ENCODE results near the gene PLEKHF1. TPM values are rescaled to one million over a fixed set of nuclear protein-coding genes. Genes with fewer than 3 reads are reported as not detected.
"Not testable (repeated sequence)": the region's sequence is repeated elsewhere in the genome, so short reads cannot be mapped to it uniquely, and the experiment has no call there.

Gene PLEKHF1
- total RNA-seq, 4 donors from 2014 or later, result 28.6 to 49.1 (median 38.8) TPM

DNA sequence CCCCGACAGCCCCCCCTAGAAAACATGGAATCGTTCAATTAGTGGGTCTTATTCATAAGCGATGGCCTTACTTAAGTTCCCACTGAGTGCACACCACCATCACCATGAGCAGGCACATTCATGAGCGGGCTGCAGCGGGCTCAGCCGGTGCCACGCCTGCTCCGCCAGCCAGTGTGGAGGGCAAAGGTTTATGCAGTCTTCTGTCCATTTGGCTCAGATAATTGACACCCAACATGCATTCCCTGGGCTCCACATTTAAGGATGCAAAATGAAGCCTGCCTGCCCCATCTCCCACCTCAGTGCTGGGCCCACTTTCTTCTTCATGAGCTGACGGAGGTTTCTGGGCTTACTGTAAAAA lies 37.7 kb downstream of the PLEKHF1 start:
- no peak for ATAC-seq
- H3K27ac ChIP-seq, result no peak overlapping the region
- no peak for TF ChIP-seq POLR2A (IDR thresholded peaks at IDR 0.05)
- no peak for TF ChIP-seq CTCF (IDR thresholded peaks at IDR 0.05)
- no peak for TF ChIP-seq POLR2AphosphoS5 (IDR thresholded peaks at IDR 0.05)
- H3K36me3 ChIP-seq, result peaks cover 0 to 64% of the 10 kb centered on the region in 2 donors
- no peaks in the 10 kb centered on the region for H3K27me3 ChIP-seq
- peaks cover 0 to 8% (median 0%) of the 10 kb centered on the region in 3 donors for H3K4me1 ChIP-seq
- H3K9me3 ChIP-seq, result no peaks in the 10 kb centered on the region
- H3K4me3 ChIP-seq, result no peak overlapping the region
- 95 to 100% methylated on average over 2 to 3 of the region's 9 CpGs for WGBS, 2 donors (ENCODE audit: low coverage in 1 of 2)

GRCh38 chr19:29704562-29705558 lies 39.6 kb downstream of the PLEKHF1 start:
- H3K36me3 ChIP-seq, result peaks cover 0 to 72% of the 10 kb centered on the region in 2 donors
- H3K9me3 ChIP-seq, result no peaks in the 10 kb centered on the region
- H3K4me3 ChIP-seq, result no peak overlapping the region
- no peak for ATAC-seq
- H3K27ac ChIP-seq, result no peak overlapping the region
- H3K4me1 ChIP-seq, result peaks cover 0 to 24% (median 0%) of the 10 kb centered on the region in 3 donors
- no peak for TF ChIP-seq EP300 (IDR thresholded peaks at IDR 0.05)
- TF ChIP-seq CTCF (IDR thresholded peaks at IDR 0.05), result no peak
- TF ChIP-seq POLR2A (IDR thresholded peaks at IDR 0.05), result no peak
- TF ChIP-seq POLR2AphosphoS5 (IDR thresholded peaks at IDR 0.05), result no peak
- H3K27me3 ChIP-seq, result no peaks in the 10 kb centered on the region
- WGBS, 2 donors (ENCODE audit: low coverage in 1 of 2), result 80 to 87% methylated on average over 9 to 12 of the region's 14 CpGs

GRCh38 chr19:29705706-29706105 lies 40.4 kb downstream of the PLEKHF1 start:
- Histone ChIP-seq H3K27ac (peak overlapping the region in 1 of 4 donors; percentile 11), H3K4me3 (no peak overlapping the region), H3K27me3 (no peaks in the 10 kb centered on the region), H3K4me1 (peaks cover 0 to 33% (median 0%) of the 10 kb centered on the region in 3 donors), H3K36me3 (peaks cover 0 to 72% of the 10 kb centered on the region in 2 donors), H3K9me3 (no peaks in the 10 kb centered on the region)
- TF ChIP-seq EP300 (IDR thresholded peaks at IDR 0.05) (no peak), POLR2A (IDR thresholded peaks at IDR 0.05) (no peak), POLR2AphosphoS5 (IDR thresholded peaks at IDR 0.05) (no peak)
- no peak for ATAC-seq
- 76 to 91% methylated on average over 3 to 5 of the region's 9 CpGs for WGBS, 2 donors (ENCODE audit: low coverage in 1 of 2)

DNA sequence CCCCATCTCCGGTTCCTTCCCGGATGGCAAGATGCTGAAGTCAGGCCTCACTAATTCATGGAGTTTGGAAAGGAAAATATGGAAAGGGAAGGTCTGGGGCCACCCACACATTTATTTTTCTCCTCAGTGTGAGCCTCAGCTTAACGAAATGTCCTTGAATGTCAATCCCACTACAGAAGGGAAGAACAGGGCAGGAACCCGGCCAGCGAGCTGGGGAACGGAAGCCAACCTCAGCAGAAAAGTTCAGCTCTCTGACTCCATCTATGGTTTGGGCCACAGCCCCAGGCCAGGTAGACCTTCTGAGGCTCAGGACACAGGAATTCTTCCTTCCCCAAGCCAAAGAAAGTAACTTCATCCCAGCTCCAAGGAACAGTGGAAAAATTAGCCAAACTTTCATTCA lies 41.4 kb downstream of the PLEKHF1 start:
- WGBS, 2 donors (ENCODE audit: low coverage in 1 of 2), result 46 to 96% methylated on average over 5 to 6 of the region's 6 CpGs
- H3K4me3 ChIP-seq, result no peak overlapping the region
- H3K36me3 ChIP-seq, result peaks cover 0 to 70% of the 10 kb centered on the region in 2 donors
- TF ChIP-seq POLR2A (IDR thresholded peaks at IDR 0.05), result no peak
- no peak for TF ChIP-seq CTCF (IDR thresholded peaks at IDR 0.05)
- no peak for TF ChIP-seq POLR2AphosphoS5 (IDR thresholded peaks at IDR 0.05)
- no peak for TF ChIP-seq EP300 (IDR thresholded peaks at IDR 0.05)
- peaks cover 0 to 42% (median 0%) of the 10 kb centered on the region in 3 donors for H3K4me1 ChIP-seq
- no peak overlapping the region for H3K27ac ChIP-seq
- H3K9me3 ChIP-seq, result no peaks in the 10 kb centered on the region
- no peak for ATAC-seq
- no peaks in the 10 kb centered on the region for H3K27me3 ChIP-seq

GRCh38 chr19:29708554-29709439 lies 43.5 kb downstream of the PLEKHF1 start:
- ATAC-seq, result peak; percentile 55
- Histone ChIP-seq H3K4me3 (no peak overlapping the region), H3K27me3 (no peaks in the 10 kb centered on the region), H3K9me3 (no peaks in the 10 kb centered on the region), H3K36me3 (peaks cover 0 to 58% of the 10 kb centered on the region in 2 donors), H3K27ac (peak overlapping the region in 1 of 4 donors; percentile 14), H3K4me1 (peaks cover 0 to 64% (median 10%) of the 10 kb centered on the region in 3 donors)
- WGBS, 2 donors (ENCODE audit: low coverage in 1 of 2), result 62 to 65% methylated on average over 5 to 13 of the region's 18 CpGs
- TF ChIP-seq EP300 (IDR thresholded peaks at IDR 0.05) (no peak), POLR2AphosphoS5 (IDR thresholded peaks at IDR 0.05) (no peak), POLR2A (IDR thresholded peaks at IDR 0.05) (no peak), CTCF (IDR thresholded peaks at IDR 0.05) (no peak)

- H3K9me3 ChIP-seq, H3K4me3 ChIP-seq, ATAC-seq, H3K27me3 ChIP-seq: not testable (repeated sequence)
- Histone ChIP-seq H3K4me1 (peaks cover 0 to 70% (median 16%) of the 10 kb centered on the region in 3 donors), H3K36me3 (peaks cover 0 to 52% of the 10 kb centered on the region in 2 donors), H3K27ac (peak overlapping the region in 1 of 4 donors; percentile 14)
- WGBS, 2 donors (ENCODE audit: low coverage in 1 of 2), result 100% methylated on average over 1 of the region's 2 CpGs; no CpG with 5 or more reads in 1 of the 2 donors
Observed at GRCh38 chr19:29709440-29709798, 44.2 kb downstream of the PLEKHF1 start.

Data from gastroesophageal sphincter (tissue), 4 donors.